ENCODE data around the gene WFS1.

GRCh38 chr4:6333301-6334202 is 63.9 kb downstream of the WFS1 start:
- TF ChIP-seq CTCF (IDR thresholded peaks at IDR 0.05 in 8 of 11, conservative IDR thresholded peaks at IDR 0.05 in 3 of 11) (peak in 5 of 11 experiments; percentile 13 to 50 (median 38)), POLR2AphosphoS5 (IDR thresholded peaks at IDR 0.05) (no peak), POLR2A (IDR thresholded peaks at IDR 0.05) (no peak)
